BJ (cell line): ENCODE results near the gene ZNF385B. TPM values are rescaled to one million over a fixed set of nuclear protein-coding genes. Genes with fewer than 3 reads are reported as not detected.
"Not testable (repeated sequence)": the region's sequence is repeated elsewhere in the genome, so short reads cannot be mapped to it uniquely, and the experiment has no call there.

Source experiments
- CTCF ChIA-PET: fragments of 350-600 bp; formaldehyde crosslinking; extraction: SDS; loops from one replicate; lab custom pipeline; 2021; ENCODE audit warnings: antibody characterized with exemption, inconsistent platforms; lab: Yijun Ruan, JAX
- POLR2A ChIA-PET: fragments of 300-600 bp; sonication (Branson Sonifier 250); formaldehyde crosslinking; extraction: SDS; loops from one replicate; lab custom pipeline; 2021; ENCODE audit warnings: antibody characterized with exemption; lab: Charles Lee
- DNase-seq: peaks from one replicate; pipeline ENCODE4 v3.0.0-alpha.2; 2011; ENCODE audit warnings: low read depth
- H3K27me3 ChIP-seq: 2 replicates; pipeline ENCODE4 v1.6.0; 2011; ENCODE audit warnings: low read length; ENCODE audit not compliant: control insufficient read depth, insufficient read depth
- H3K36me3 ChIP-seq: 2 replicates; pipeline ENCODE4 v1.5.1; 2011; ENCODE audit warnings: low read length; ENCODE audit not compliant: control insufficient read depth, insufficient read depth
- H3K4me3 ChIP-seq: 2 replicates; pipeline ENCODE4 v1.5.1; 2011; ENCODE audit warnings: low read depth, mild to moderate bottlenecking, control low read depth, low read length
- CTCF ChIP-seq: IDR thresholded peaks from 2 replicates; pipeline ENCODE4 v1.5.1; 2011; ENCODE audit warnings: low read depth, mild to moderate bottlenecking, control low read depth, inconsistent platforms, low read length, moderate library complexity; ENCODE audit not compliant: insufficient read depth
- polyA plus RNA-seq: library from polyadenylated mRNA; depleted of rRNA; stranded (reverse); fragments of >200 nt; gene quantifications from 2 replicates; pipeline ENCODE4 v1.2.3, GENCODE V29; 2011

ZNF385B gene
- polyA plus RNA-seq, 1 experiment, result 0.22 TPM

GRCh38 chr2:179467960-179468359, 393.5 kb downstream of the ZNF385B start:
- no peak for TF ChIP-seq CTCF
- H3K36me3 ChIP-seq, result no peaks in the 10 kb centered on the region
- POLR2A ChIA-PET, result no interaction called here
- H3K27me3 ChIP-seq, result no peaks in the 10 kb centered on the region
- H3K4me3 ChIP-seq, result no peak overlapping the region
- CTCF ChIA-PET, result interaction anchor here (0.8 kb wide), 1 partner anchor 9 kb away, joined by 4 read pairs; no protein-coding TSS in a partner anchor
- DNase-seq, result no peak

GRCh38 chr2:179467111-179467510, 394.3 kb downstream of the ZNF385B start:
- no peak for DNase-seq
- CTCF ChIA-PET, result interaction anchor here (0.7 kb wide), 1 partner anchor 181 kb away, joined by 3 read pairs; no protein-coding TSS in a partner anchor
- no peak for TF ChIP-seq CTCF

GRCh38 chr2:179461420-179461819, 400.0 kb downstream of the ZNF385B start:
- no peak for DNase-seq
- no peak for TF ChIP-seq CTCF
- no peaks in the 10 kb centered on the region for H3K27me3 ChIP-seq
- H3K36me3 ChIP-seq, result no peaks in the 10 kb centered on the region
- no peak overlapping the region for H3K4me3 ChIP-seq
- POLR2A ChIA-PET, result no interaction called here
- CTCF ChIA-PET, result no interaction called here

More at GRCh38 chr2:179467111-179467510, 394.3 kb downstream of the ZNF385B start:
- Histone ChIP-seq H3K36me3 (no peaks in the 10 kb centered on the region), H3K4me3 (no peak overlapping the region), H3K27me3 (no peaks in the 10 kb centered on the region)
- POLR2A ChIA-PET, result no interaction called here

GRCh38 chr2:179460181-179460929, 401.1 kb downstream of the ZNF385B start:
- no peak for TF ChIP-seq CTCF
- ChIA-PET POLR2A (no interaction called here), CTCF (interaction anchor here (1.3 to 1.5 kb wide), 2 partner anchors 20 to 29 kb away, joined by 5 to 6 read pairs; no protein-coding TSS in a partner anchor)
- Histone ChIP-seq H3K27me3 (no peaks in the 10 kb centered on the region), H3K4me3 (no peak overlapping the region), H3K36me3 (no peaks in the 10 kb centered on the region)
- peak; percentile 71 for DNase-seq

GRCh38 chr2:179458113-179458512, 403.3 kb downstream of the ZNF385B start:
- H3K27me3 ChIP-seq, H3K36me3 ChIP-seq, DNase-seq, CTCF ChIA-PET, POLR2A ChIA-PET, H3K4me3 ChIP-seq: not testable (repeated sequence)
